AG20443 (cell line): Measurements from ENCODE around the gene MRGPRF.
A peak's percentile ranks its signal among the peaks of the same experiment; 100 is the strongest.

Source experiments
- DNase-seq: peaks from one replicate; pipeline ENCODE4 v3.0.0; 2012; ENCODE audit warnings: low spot score, mixed read lengths

MRGPRF gene

DNA sequence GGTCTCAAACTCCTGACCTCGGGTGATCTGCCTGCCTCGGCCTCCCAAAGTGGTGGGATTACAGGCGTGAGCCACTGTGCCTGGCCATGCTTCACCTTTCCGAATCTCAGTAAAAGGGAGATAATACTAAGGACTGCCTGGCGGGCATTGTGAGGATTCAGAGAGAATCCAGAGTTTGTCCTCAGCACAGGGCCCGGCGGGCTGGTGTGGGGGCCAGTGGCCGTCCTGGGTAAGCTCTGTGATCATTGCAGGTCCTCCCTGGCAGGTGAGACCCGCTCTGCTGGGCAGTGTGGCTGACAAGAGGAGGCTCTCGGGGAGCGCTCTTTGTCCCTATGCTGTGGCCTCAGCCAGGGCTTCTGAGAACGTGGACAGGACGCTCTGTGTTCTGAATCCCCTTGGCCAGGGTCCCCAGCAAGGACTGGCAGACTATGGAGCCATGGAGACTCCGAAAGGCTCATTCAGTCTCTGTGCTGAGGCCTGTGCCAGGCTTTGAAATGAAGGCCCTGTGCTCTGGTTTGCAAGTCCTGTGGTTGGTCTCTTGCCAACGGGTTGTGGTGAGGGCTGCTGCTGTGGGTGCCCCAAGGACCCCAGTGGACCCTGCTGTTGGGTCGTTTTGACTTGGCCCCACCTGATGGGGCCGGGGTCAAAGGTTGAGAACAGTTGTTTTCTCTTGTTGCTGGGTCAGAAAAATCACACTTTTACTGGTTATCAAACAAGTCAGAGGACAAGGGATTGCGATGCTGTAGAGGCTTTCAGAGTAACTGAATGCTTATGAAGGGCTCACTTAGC, 37.7 kb upstream of the MRGPRF start:
- no peak for DNase-seq

DNA sequence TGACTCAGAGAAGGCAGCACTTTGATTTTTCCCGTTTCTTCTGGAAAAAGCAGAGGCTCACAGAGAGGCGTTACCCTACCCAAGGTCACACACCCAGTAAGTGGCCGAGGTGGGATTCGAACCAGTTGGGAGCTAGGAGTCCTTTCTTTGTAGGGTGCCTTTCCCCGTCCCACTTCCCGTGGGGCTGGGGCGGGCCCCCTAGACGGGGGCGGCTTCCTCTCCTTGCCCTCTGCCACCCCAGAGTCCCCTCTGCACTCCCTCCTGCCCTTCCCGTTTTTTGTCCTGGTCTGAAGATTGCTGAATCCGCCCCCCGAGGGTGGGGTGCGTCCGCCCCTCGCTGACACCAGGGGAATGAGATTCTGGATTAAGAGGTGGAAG, 36.4 kb upstream of the MRGPRF start:
- DNase-seq: peak; percentile 30

DNA sequence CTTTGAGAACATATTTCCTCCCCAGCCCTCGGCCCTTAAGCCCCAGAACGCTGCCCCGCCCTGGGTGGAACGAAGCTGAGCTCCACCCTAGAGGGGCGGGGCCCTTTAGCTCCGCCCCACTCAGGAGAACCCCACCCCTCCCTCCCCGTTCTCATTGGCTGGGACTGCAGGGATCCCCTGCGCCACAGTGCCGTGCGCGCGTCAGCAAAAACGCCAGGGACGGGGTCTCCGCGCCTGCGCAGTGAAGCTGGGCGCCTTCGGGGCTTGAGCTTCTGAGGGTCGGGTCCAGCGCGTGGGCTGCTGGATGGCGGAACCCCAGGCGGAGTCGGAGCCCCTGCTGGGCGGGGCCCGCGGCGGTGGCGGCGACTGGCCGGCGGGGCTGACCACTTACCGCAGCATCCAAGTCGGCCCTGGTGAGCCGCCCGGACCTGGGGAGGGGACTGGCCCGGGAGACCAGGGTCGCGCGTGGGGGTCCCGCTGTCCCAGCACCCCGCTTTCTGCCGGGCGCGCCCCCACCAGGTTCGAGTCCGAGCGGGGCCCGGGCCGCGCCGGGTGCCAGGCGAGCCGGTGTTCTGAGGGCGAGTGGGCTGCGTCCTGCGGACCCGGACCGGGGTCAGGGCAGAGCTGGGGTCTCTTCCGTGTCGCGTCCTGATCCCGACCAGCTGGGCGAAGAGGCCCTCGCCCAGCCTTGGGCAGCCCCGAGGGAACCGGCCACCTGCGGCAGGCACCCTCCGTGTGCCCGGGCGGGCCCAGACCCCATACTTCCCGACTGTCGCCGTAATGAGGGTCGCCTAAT, 35.8 kb upstream of the MRGPRF start, which contains the start of gene TPCN2:
Gene TPCN2 (plus strand): TSS at position 239 of the 796 bp plus-strand sequence. CDS start 66 bp downstream, at position 305.
- DNase-seq: peak; percentile 99

DNA sequence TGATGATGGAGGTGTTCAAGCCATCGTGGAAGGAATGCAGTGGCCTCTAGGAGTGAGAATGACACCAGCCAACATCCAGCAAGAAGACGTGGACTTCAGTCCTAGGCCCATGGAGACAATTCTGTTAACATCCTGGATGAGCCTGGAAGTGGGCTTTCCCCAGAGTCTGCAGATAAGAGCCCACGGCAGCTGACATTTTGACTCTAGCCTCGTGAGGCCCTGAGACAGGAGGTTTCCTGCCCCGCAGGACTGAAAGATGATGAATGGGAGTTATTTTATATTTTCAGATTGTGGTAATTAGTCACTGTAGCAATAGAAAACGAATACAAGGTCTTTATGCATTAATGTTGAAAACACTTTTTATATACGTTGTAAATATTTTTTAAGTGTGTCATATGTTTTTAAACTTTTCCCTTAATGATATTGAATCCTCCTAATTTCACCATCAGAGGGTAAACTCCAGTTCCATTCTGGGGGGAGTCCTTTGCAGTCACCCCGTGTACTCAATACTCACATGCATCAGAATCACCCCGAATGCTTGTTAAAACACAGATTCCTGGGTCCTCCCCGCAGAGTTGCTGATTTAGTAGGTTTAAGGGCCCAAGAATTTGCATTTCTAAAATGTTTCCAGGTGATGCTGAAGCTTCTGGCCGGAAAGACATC, 35.1 kb upstream of the MRGPRF start:
- no peak for DNase-seq

DNA sequence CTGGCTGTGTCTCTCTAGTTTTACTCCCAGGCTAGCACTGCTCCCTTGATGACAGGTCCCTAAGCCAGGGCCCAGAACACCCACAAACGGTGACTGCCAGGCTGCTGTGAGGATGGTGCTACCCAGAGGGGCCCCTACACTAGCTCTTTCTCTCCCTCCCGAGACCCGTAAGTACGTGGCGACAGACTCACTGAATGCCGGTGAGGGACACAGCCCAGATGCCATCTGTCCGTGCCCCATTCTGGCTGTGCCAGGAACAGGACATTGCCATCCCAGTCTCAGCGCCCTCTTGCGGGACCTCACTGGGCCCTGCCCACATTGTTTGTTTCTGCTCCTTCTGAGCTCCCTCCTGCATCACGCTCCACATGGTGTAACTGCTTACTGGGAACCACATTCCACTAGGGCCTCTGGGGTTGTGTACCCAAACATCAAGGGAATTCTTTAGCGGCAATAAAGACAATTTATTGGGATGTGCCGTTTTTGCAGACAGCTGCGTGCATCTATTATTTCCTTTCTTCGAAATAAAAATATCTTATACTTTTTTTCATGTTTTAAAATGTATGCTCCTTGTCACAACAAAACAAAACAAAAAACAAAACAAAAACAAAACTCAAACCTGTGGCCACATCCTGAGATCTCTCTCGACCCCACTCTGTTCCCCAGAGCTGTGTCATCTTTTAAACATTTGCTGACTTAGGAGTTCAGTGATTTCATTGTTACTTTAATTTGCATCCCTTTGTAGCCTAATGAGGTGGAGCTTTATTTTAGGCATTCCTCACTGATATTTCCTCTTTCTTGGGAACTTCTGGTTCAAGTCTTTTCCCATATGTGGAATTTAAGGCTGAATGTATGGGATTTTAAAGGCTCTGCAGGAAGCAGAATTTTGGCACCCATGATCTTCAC, 31.3 kb upstream of the MRGPRF start:
- peak; percentile 81 for DNase-seq

DNA sequence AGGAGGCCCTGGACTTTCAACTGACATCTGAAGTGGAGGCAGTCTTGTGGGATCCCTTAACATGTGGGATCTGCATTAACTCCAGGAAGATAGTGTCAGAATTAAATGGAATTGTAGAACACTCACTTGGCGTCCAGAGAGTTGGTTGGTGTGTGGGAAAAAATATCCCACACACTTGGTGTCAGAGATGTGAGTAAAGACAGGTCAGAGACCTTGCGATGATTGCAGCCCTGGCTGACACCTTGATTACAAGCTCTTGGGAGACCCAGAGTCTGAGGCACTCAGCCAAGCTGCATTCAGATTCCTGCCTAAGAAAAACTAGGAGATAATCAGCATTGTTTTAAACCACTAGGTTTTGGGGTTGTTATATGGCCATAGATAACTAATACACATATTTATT, 28.5 kb upstream of the MRGPRF start:
- no peak for DNase-seq

DNA sequence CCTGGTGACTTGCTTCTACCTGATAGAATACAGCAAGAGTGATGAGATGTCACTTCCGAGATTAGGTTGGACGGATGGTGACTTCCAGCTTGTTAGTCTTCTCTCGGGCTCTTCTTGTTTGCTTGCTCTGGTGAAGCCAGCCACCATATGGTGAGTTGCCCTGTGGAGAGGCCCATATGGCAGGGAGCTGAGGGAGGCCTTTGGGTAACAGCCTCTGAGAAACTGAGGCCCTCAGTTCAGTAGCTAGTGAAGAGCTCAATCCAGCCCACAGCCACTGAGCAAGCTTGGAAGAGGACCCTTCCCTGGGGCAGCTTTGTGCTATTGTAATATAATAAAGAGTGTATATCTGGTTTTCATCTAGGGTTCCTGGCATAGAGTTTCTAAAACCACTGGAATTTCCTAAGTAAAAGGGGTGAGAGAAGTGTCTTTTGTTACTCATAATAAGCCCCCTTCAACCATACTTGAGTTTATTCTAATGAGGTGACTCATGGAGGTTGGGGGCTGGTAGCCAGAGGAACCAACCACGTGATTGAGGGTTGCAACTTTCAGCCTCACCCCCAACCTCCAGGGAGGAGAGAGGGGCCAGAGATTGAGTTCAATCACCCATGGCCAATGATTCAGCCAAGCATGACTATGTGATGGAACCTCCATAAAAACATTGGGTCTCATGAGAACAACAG, 27.7 kb upstream of the MRGPRF start:
- peak; percentile 46 for DNase-seq

DNA sequence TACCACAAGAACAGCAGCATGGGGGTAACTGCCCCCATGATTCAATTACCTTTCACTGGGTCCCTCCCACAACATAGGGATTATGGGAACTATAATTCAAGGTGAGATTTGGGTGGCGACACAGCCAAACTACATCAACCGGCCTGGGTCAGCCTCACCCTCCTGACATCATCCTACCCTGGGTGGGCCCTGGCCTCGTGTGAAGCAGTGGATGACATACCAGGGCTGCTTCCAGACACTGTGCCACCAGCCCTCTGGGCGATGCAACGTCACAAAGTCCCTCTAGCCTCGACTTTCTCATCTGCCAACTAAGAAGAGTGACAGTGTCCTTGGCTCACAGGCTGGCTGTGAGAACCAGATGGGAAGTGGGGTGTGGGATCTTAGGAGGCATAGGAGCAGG, 27.0 kb upstream of the MRGPRF start:
- no peak for DNase-seq

DNA sequence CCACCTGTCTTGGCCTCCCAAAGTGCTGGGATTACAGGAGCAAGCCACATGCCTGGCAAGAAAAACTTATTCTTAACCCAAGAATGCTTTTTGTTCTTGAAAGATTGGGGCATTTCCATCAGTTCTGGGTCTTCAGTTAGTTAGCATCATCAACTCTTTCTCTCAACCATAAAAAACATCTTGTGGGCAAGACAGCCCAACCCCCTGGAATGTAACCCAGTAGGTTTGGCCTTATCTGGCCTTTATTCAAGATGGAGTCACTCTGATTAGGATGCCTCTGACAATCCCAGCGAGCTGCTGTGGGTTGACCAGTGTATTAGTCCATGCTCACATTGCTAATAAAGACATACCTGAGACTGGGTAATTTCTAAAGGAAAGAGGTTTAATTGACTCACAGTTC, 26.5 kb upstream of the MRGPRF start:
- DNase-seq: no peak

DNA sequence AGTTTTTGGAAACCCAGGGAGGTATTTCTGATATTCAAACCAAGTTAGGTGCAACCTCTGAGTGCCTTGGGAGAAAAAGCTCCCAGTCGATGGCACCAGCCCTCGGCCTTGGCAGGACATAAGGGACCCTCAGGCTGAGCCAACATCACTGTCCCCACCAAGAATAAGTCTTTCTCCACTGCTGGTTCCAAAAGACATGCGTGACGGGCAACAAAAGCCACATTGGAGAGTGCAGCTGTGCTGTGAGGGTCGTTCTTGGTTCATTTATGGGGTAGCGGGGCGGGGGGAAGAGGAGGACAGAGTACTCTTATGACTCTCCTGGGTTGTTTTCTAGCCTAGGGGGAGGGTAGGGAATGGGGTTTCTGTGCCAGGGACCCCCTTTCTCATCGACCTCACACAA, 24.5 kb upstream of the MRGPRF start:
- DNase-seq: no peak

DNA sequence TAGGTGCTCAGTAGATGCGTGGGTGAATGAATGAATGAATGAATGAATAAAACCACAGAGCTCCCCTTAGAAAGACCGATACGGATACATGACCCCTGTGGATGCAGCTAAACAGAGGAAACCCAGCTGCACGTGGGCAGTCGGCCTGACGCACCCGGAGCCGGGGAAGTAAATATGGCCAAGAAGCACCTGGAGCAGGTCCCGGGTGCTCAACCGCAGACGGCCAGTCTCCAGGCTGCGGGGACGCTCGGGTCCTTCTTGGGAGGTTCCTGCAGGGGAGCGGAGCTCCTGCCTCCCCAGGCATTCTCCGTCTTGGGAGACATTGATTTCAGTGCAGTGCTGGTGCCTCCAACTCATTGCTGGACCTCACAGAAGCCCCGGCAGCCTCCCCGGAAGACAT, 24.0 kb upstream of the MRGPRF start:
- DNase-seq: no peak

DNA sequence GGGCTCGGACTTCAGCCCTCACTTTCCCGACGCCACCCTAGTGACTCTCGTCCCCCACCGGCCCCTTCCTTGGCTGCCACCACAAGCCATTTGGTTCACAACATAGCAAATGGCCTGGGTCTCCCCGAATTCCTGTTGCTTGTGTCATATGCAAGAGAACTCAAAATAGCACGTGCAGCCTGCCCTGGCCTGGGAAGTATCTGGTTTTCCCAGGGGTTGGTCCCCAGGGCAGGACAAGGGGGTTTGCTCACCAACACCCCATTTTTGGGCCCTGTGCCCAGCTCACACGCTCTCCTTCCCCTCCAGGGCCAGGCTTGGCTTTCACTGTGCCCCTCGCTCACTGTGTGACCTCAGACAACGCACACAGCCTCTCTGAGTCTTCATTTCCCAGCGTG, 22.9 kb upstream of the MRGPRF start:
- DNase-seq: no peak

DNA sequence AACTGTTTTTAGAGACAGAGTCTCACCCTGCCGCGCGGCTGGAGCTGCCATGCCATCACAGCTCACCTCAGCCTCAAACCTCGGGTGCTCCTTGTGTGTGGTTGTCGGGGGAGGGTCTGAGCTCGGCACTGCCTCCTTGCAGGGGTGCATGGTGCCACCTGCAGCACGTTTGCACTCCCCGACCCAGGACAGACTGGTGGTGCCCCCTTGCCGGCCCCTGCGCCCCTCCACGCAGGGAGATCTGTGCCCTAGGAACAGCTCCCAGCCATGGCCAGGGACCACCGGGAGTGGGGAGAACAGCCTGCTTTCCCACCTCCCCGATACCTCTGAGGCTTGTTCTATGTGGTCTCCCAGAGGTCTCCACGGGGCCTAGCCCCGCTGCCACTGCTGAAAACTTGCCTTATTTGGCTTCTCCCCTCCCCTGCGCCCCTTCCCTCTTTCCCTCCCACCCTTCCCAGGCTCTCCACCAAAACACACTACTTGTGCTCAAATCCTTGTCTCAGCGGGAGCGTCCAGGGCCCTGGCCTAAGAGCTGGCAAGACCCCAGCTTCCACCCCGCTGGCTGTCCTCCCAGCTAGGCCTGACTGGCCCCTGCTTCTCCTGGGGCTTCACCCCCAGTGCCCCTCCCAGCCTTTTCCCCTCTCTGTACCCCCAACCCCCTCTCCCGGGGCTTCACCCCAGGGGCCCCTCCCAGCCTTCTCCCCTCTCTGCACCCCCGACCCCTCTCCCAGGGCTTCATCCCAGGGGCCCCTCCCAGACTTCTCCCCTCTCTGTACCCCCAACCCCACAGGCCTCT, 22.3 kb upstream of the MRGPRF start:
- DNase-seq: no peak

DNA sequence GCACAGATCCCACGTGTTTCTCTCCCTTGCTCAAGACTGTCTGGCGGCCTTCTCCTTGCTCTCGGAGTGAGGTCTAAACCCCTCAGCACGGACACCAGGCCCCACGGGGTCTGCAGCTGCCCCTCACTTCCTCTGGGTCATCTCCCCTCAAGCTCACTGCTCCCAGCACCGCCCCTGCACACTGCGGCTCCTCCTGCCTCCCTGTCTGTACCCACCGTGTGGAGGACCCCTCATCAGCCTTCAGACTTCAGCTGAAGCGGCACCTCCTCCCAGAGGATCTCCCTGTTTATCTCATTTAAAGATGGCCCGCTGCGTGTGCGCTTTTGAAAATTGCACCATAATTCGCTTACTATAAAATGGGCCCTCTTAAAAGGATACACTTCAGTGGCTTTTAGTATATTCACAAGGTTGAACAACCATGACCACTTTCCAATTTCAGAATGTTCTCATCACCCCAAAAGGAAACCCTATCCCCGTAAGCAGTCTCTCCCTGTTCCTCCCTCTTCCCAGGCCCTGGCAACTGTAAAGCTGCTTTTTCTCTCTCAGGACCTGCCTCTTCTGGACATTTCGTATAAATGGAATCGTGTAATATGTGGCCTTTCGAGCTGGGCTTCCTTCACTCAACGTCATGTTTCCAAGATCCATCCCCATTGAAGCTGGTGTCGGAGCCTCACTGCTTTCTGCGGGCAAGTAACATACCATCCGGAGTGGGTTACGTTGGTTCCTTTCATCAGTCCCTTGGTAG, 21.2 kb upstream of the MRGPRF start:
- DNase-seq: no peak

DNA sequence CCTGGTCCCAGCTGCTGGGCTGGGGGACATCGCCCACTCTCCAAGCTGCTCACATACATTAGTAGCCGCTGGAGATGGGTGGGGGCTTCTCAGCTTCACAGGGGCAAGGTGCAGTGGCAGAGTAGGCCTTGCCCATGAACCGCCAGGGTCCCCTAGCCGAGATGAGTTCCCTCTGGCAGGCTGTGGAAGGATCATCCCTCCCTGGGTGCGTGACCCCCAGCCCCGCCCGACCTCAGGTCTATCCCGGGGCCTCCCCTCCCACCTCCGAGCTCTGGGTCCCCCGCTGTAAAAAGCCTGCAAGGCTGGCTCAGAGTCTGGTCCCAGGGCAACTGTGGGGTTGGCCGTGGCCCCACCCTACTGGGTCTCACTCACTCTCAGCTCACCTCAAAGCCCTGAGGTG, 20.4 kb upstream of the MRGPRF start:
- no peak for DNase-seq

DNA sequence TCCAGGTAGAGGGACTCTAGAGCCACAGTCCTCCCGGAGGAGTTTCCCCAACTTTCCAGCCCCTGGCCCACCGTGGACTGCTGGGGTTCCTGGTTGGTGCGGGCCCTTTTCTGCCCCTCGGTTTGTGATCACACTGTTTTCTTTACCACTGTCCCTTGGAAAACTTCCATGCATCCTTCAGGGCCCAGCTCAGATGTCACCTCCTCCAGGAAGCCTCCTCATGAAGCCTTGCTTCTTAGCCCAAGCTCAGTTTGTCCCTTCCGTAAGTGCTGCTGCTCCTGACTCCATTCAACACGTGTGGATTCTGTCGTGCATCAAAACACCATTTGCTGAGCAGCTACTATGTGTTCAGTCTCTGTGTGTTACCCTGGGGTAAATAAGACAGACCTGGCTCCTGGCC, 19.8 kb upstream of the MRGPRF start:
- no peak for DNase-seq

DNA sequence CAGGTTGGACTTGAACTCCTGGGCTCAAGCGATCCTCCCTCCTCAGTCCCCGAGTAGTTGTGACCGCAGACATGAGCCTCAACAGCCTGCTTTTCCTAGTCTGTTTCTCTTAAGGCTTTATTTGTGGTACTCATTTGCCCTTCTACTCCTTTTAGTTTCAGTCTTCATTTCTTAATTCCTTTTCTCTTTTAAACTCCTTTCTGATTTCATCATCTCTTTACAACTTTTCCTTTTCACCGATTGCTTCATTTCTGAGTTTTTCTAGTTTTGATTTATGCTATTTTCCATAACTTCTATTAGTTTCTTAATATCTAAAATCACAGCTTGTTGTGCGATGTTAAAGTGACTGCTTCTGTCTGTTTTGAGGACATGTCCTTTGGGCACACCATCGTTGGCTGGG, 17.3 kb upstream of the MRGPRF start:
- DNase-seq: no peak

DNA sequence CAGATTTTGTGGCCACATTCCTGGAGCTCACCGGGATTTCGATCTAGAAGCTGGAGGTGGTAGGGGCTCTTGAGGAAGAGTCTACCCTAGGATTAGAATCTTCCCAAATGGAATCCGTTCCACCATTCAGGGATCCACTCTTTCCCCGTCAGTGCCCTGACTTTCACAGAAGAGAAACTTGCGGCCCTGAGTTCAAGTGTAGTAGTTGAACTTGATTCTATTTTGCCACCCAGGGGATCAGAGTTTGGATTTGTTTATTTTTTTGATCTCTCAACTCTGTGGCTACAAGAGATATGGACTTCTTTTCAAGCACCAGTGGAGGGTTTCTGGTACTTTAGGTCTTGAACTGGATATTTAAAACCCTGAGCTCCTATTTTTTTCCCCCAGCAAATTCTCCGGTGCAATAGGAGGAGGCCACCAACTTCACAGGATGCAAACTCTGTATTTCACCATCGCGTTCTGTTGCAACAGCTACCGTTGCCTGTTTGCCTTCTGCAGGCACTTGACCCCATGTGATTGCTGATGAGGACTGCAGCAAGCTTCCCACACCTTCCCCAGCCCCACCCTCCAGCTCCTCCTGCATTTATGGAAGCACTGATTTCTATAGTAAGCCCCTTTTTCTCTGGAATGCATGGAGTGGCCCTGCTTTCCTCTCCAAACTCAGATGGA, 14.8 kb upstream of the MRGPRF start:
- no peak for DNase-seq

DNA sequence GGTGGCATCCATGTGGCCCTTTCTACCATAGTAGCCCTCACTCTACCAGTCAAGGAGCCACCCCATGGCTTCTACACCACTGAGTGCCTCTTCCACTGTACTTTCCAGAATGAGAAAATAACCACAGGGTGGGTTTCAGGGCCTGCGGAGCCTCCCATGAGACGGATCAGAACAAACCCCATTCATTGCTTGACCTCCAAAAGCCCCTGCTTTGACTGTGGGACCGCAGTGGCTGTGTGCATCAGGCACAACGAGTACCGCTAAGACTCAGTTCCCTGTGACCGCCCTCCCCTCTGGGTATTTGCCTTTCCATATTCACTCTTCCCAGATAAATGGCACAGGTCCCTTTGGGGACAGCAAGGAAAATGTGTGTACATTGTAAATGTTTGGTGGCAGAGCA, 11.5 kb upstream of the MRGPRF start:
- no peak for DNase-seq
